HG03097 (cell line): ENCODE results near the gene VMAC.

Experiments
- ATAC-seq: cut with Tn5 transposase; IDR thresholded peaks from one replicate; pipeline ENCODE4 v1.9.1; 2021; ENCODE audit not compliant: unreplicated experiment, low FRiP score

VMAC gene

DNA sequence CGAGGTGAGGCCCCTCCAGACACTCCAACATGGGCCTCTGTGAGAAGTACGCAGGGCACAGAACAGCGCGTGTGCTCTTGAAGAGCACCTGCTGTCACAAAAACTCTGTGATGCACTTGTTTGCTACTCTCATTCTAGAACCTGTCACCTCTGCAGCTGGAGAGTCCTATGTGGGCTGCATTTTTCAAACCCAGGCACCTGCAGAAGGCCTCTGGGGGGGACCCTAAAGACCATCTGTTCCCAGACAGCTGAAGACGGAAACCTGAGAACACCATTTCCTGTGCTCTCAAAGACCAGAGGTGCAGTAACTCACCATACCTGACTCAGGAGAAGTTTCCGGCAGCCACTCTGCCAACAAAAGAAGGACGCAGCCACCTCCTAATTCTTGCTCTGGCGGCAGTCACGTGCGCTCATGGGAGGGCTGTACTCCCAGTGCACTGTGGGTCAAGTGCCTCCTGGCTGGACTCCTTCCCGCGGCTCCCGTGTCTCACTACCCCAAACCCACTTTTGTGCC, 45.2 kb downstream of the VMAC start:
- ATAC-seq: no peak

DNA sequence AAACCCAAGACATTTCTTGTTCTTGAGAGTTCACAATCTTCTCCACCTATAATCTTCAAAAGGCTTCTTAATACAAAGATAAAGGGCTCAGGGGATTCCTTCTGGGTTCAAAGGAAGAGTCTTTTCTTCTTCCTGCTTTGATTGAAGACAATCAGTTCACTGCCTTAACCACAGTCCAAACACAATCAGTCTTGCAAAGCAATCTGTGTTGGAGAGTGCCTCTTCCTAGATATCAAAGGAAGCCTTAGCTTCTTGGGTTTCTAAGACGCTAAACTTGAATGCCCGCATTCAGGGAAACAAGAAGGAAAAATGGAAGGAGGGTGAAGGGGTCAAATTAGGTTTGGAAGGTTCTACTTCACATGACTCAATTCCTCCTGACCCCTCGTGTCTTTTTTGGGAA, 46.1 kb downstream of the VMAC start:
- no peak for ATAC-seq

DNA sequence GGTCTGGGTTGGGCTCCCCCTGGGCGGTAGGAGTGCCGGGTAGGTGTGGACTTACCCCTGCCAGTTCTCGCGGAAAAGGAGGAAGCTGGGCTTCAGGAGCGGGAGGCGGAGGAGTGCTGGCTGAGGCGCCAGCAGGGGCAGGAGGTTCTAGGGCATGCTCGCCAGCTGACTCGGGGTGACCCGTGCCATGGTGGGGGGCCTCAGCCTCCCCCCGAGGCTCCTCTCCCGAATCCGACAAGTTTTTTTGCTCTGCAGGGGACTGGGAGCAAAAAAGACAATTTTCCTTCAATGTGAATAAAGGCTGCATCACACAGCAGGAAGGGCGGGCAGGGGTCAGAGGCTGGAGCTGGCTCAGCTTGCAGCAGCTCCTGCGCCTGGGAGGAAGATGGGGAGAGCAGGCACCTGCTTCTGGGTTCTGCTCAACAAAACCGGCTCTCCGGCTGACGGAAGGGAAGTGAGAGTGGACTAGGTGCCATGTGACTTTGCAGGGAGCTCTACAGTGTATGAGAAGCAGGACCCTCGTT, 46.7 kb downstream of the VMAC start:
- ATAC-seq: no peak

DNA sequence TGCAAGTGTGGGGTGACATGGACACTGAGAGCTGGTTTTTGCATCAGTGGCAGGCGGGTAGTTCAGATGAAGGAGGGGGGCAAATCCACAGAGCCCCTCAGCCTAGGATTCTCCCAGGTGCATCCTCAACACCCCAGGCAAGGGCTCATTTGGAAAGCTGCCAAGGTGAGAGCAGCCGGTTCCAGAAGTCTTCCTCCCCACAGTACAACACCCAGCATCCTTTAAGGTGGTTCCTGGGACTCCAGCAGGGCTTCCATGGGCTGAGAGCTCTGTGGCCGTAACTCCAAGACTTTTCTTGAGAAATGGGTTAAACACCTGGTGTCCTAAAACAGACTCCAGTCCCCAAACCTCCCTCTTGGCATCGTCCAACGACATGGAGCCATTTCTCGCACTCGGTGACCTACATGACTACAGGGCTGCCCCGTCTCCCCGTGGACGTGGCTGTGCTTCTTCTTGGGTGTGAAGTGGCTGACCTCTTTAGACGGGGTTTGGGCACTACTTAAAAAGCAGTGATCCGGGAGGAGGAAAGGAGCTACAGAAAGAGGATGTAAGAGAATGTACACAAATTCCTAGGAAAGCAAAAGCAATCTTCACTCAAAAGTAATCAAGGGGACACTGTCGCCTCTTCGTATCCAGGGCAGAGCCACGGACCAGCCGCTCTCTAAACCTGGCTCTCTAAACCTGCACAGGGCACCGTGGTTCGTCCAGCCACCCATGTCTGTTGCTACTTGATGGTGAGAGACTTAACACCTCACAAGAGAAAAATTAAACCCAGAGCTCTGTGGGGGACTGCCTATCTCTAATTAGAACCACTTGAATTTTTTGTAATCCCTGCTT, 47.7 kb downstream of the VMAC start:
- ATAC-seq: no peak

DNA sequence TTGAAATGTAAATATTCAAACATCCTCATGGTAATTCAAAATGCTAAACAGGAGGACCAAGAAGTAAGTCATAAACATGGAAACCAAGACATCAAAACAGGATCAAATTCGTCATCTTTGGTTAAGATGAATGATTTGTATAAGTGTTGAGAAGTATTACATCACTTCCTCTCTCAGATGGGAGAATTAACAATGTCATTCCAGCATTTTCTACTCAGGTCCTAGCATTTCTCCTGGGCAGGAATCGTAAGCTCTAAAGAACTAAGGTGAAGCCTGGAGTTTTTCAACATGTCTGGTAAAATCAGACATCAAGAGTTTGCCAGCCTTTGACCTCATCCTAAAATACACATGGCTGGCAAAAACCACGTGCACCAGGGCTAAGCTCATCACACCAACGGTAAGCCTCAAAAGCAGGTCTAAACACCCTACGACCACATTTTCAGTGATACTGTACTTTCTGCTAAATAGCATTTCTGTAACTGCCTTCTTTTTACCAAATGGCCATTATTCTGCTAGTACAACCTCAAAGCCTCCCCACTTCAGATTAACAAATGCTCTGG, 48.4 kb downstream of the VMAC start:
- ATAC-seq: no peak

DNA sequence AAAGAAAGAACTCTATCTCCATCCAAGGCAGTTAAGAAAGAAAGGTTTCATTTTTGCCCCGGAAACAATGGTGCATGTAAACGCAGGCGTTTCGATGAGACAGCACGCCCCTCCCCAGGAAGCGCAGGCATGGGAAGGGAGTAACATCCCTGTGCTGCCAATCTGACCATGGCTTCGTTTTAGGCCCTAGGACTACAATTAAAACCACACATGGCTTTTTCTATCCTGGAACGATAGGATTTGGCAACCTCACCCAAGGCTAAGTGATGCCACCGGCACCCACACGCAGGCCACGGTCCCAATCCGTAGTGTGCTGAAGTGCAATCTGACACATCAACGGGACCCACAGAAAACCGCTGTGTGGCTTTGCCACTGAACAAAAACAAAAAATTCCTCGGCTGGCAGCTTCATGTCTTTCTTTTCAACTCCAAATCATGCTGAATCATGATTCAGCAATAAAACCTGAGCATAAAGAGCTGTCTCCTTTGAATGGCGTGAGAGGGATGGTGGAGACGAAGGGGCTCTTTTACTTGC, 49.1 kb downstream of the VMAC start:
- ATAC-seq: no peak

DNA sequence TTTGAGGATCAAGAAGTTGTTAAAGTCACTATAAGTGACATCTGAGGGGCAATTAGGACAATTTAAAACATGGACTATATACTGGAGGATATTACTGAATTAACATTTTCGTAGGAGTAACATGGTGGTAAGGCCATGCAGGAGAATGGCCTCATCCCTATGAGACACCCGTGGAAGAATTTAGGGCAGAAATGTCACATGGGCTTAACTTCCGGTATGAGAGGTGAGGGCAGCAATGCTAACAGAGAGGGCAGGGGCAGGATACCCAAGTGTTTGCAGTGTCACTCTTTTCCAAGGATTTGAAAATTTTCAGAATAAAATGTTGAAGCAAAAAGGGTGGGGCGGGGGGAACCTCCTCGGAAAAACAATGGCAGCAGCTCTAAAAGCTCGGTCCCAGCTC, 49.6 kb downstream of the VMAC start:
- ATAC-seq: no peak

DNA sequence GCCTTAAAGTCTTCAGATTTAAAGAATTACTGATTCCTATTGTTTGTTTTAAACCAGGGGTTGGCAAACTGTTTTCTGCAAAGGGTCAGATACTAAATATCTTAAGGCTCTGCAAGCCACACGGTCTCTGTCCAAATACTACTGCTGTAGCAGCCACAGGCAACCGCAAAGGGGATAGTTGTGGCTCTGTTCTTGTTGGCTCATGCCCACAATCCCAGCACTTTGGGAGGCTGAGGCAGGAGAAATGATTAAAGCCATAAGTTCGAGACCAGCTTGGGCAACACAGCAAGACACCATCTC, 50.9 kb downstream of the VMAC start:
- ATAC-seq: no peak

DNA sequence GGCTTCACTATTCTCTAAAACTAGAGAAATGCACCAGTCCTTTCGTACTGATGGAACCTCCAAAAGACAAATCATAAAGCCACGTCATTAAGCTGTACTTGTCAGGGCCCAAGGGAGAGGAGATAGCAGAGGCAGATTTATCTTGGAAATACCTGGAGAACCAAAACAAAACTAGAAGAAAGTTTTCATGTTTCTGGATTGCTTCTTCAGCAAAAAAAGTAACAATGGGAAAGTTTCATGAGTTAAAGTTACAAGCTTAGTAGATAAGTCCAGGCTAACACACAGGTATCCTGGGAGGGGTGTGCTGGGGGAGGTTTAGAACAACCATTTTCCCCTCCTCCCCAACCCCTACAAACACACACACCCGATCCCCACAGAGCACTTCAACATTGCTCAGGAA, 51.7 kb downstream of the VMAC start:
- ATAC-seq: no peak

DNA sequence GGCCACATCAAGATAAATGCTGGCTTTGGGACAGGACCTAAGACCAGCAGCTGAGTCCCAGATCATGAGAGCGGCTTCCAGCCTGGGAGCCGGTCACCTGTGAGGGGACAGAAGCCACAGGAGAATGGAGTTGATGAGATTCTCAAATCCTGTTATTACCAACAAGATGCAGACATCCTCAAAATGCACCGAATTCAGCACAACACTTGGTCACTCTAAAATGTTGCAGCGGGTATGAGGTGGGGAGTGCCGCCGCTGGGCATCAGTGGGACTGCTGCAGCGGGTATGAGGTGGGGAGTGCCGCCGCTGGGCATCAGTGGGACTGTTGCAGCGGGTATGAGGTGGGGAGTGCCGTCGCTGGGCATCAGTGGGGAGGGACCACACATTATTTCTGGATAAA, 52.1 kb downstream of the VMAC start:
- ATAC-seq: no peak

DNA sequence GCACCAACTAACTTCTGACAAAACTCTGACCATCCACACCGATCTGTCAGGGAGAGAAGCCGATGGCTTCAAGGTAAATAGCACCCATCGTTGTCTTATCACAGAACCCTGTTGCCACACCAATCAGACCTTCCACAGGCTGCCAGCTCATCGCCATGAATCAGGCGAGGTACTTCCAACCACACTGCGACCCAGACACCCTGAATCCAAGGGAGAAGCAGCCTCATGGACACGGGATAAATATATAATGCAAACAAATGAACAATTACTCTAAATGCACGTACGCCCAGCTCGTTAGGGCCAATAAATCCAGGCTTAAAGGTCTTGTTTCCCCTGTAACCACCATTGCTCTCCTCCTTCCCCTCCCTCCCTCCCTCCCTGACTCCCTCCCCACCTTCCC, 52.5 kb downstream of the VMAC start:
- ATAC-seq: no peak

DNA sequence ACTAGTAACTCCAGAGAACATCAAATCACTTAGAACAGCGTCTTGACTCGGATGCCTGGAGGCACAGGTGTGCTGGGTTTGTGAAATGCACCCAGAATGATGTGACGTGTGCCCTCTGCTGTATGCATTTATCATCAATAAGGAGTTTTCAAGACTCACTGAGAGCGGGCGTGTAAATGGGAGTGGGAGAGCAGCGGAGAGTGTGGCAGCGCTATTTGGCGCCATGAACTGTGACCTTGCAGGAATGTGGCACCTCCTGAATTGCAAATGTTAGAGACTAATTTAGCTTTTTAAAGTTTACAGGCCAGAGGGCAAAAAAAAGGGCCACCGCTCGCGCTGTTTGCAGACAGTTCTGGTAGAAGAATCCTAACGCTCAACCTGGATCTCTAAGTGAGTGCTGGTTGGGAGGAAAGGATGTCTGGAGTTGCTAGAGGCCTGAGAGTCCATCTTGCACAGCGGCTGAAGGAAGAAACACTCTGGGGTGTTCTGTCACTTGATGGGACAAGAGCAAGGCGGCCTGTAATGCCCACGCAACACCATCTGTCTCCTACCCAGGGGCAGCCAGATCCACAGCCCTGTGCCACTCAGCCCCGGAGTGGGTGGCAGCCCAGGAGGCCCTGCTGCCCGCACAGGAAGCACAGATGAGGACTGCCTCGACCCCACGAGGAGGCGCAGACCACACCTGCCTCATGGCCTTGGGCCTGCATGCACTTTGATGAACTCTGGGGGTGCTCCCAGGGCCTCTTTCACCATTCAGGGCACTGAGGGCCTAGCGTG, 53.6 kb downstream of the VMAC start:
- ATAC-seq: no peak

DNA sequence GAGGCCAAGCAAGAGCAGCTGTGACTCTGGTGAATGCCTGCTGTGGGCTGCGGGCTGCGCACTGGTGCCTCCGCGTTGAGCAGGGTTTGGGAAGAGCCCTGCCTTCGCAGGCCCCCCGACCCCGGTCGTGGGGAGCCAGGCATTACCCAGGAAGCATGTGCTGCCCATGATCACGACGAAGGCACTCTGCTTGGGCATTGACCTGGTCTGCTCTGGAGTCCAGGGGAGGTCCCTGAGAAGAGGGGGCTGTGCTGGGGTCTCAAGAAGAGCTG, 54.1 kb downstream of the VMAC start:
- no peak for ATAC-seq

DNA sequence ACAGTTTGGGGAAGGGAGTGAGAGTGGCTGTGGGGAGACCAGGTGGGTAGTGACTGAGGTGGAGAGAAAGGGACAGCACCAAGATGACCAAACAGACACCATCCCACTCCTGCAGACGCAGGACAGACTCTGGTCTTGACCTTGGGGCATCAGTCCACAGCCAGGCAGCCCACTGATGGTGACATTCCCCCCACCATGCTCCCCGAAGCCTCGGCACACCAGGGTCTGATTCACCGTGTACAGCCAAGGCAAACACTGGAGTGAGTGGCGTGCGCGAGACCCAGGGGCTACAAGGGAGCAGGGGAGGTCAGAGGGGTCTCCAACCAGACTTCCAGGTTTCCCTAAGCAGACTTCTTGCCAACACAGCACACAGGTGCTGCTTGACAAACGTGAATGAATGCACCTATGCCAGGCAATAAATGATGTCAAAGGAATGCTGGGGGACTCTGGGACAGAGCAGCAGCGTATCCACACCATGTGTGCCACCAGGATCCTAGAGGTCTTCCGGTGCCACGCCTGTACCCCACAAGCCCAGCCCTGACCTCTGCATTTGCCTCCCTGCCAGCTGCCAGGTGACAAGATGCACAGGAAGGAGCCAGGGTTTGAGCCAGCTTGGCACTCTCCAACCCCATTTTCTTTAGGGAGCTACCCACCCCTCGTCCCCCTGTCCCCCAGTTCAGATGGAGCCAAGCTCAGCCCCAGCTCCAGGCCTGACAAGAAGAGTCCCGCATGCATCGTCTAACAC, 54.8 kb downstream of the VMAC start:
- no peak for ATAC-seq
